ENCODE measurements around the gene RTKN2.
"Not testable (repeated sequence)": the region's sequence is repeated elsewhere in the genome, so short reads cannot be mapped to it uniquely, and the experiment has no call there.

The RTKN2 gene

DNA sequence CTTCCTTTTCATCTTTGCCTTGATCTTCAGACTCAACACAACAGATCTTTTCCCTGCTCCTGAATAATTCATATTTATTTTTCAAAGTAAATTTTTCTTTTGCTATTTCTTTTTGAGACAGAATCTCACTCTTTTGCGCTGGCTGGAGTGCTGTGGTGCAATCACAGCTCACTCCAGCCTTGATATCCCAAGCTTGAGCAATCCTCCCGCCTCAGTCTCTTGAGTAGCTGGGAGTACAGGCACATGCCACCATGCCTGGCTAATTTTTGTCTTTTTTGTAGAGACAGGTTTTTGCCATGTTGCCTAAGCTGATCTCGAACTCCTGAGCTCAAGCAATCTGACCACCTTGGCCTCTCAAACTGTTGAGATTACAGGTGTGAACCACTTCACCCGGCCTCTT lies 9.2 kb downstream of the RTKN2 start:
- no peak for DNase-seq

DNA sequence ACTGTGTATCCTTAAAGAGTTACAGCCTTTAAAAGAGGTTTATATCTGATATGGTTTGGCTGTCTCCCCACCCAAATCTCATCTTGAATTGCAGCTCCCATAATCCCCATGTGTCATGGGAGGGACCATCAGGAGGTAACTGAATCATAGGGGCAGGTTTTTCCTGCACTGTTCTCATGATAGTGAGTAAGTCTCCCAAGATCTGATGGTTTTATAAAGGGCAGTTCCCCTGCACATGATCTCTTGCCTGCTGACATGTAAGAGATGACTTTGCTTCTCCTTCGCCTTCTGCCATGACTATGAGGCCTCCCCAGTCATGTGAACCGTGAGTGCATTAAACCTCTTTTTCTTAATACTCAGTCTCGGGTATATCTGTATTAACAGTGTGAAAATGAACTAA lies 9.7 kb downstream of the RTKN2 start:
- DNase-seq: no peak

DNA sequence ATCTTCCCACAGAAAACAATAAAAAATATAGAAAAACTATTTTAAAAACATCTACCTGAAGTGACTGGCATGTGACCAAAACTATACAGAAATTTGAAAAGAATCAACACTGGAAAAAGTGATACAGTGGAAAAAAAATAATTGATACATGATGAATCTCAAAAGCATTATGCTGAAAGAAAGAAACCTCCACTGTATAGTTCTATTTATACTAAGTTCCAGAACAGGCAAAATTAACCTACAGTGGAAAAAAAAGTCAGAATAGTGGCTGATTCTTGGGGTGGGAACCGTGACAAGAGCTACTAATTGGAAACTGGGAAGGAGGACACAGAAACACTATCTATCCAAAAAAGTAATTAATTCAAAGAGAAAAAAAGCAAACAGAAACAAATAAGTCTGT lies 14.9 kb downstream of the RTKN2 start:
- no peak for DNase-seq

DNA sequence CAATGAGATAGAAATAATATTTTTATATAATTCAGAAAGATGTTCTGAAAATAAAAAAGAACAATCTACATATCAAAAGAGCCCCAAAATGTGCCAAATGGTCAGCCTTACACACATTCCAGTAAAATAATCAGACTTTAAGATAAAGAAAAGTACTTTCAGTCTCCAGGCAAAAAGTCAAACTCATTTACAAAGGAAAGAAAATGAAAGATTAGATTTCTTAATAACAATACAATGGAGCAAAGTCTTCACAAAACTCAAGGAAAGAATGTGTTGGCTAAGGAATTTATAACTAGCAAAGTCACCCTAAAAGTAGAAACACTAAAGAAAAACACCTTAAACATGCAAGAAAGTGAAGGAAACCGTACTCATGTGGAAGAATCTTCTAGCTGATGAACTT lies 16.6 kb downstream of the RTKN2 start:
- no peak for DNase-seq

- no peak for DNase-seq
Measured at GRCh38 chr10:62250594-62251198, 17.9 kb downstream of the RTKN2 start.

- DNase-seq: no peak
Measured at GRCh38 chr10:62249957-62250356, 18.7 kb downstream of the RTKN2 start.

- DNase-seq: no peak
Measured at GRCh38 chr10:62248465-62248864, 20.2 kb downstream of the RTKN2 start.

GRCh38 chr10:62244785-62245467 lies 23.7 kb downstream of the RTKN2 start:
- peak; percentile 11 to 20 for DNase-seq

DNA sequence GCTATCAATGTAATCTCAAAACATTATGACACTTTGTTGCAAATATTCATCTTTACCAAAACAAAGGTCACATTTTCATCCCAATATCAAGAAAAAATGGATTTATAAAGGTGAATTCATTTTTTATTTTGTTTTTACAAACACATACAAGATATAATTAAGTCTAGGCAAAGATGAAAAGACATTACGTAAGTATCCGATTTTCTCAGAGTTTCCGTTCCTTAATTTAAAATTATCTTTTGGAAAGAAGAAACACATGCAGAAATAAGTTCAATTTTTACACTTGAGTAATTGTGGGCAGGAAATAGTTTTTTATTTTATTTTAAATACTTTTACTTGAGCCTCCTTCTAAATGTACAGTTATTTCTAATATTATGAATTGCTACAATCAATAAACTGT lies 24.6 kb downstream of the RTKN2 start:
- no peak for DNase-seq

GRCh38 chr10:62243647-62243997 lies 25.0 kb downstream of the RTKN2 start:
- no peak for DNase-seq

DNA sequence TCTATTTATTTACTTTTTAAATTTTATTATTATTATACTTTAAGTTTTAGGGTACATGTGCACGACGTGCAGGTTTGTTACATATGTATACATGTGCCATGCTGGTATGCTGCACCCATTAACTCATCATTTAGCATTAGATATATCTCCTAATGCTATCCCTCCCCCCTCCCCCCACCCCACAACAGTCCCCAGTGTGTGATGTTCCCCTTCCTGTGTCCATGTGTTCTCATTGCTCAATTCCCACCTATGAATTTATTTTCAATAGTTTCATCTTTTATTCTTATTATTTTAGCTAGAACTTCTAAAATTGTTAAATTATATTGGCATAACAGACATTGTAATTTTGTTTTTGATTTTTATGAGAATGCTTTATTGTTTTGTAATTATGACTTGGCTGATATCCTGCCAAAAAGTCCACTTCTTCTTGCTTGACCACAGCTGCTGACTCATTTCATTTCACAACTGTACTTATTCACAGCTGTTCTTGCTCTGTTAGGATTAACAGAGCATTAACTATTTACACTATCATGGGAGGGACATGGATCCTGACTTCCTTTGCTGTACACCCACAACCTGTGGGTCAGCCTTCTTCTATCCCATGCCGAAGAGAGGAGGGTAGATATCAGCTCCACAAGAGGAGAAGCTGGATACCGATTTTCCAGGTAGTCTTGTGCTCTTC lies 25.5 kb downstream of the RTKN2 start:
- not testable (repeated sequence) for DNase-seq

DNA sequence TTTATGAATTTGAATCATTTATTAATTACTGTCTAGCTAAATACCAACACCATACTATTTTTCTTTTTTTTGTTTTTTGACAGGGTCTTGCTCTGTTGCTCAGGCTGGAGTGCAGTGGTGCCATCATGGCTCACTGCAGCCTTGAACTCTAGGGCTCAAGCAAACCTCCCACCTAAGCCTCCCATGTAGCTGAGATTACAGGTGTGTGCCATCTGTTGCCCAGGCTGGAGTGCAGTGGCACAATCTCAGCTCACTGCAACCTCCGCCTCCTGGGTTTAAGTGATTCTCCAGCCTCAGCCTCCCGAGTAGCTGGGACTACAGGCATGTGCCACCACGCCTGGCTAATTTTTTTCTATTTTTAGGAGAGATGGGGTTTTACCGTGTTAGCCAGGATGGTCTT lies 27.1 kb downstream of the RTKN2 start:
- not testable (repeated sequence) for DNase-seq

GRCh38 chr10:62239994-62240393 lies 28.6 kb downstream of the RTKN2 start:
- DNase-seq: no peak

- no peak for DNase-seq
Measured at GRCh38 chr10:62238880-62239279, 29.8 kb downstream of the RTKN2 start.

GRCh38 chr10:62237966-62238365 lies 30.7 kb downstream of the RTKN2 start:
- no peak for DNase-seq

DNA sequence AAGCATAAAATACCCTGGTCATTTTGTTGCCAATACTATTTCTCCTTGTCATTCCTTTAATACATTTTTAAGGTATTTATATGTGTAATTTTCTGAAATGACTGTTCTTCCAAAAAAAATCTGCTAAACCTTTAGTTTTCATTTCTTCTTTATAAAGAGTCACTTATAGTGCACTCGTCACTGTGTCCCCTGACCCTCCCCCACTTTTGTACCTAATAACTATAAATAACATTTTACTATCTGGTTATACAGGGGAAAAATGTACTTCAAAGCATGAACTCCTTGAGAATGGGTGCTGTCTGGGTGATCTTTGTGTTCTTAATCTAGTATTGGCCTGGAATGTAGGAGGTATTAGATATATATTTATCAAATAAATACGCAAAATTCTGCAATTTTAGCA lies 31.1 kb downstream of the RTKN2 start:
- no peak for DNase-seq

DNA sequence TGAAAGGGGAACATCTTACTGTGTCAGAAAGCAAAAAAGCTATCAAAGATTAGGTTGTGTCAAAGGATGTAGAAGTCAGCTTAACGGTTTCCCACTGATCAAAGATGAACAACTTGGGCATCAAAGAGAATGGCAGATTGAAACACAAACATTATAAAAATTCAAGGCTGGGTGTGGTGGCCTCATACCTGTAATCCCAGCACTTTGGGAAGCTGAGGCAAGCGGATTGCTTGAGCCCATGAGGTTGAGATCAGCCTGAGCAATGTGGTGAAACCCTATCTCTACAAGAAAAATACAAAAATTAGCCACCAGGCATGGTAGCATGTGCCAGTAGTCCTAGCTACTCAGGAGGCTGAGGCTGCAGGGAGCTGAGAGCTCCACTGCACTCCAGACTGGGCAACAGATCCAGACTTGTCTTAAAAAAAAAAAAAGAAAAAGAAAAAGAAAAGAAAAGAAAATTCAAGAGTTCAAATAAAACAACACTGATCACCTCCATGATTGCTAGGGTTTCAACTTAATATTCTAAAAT lies 34.5 kb downstream of the RTKN2 start:
- DNase-seq: no peak

- no peak for DNase-seq
Measured at GRCh38 chr10:62233356-62234076, 35.1 kb downstream of the RTKN2 start.

GRCh38 chr10:62231805-62232204 lies 36.8 kb downstream of the RTKN2 start:
- no peak for DNase-seq

GRCh38 chr10:62231371-62231770 lies 37.3 kb downstream of the RTKN2 start:
- DNase-seq: no peak

GRCh38 chr10:62230344-62231121 lies 38.1 kb downstream of the RTKN2 start:
- DNase-seq: no peak

GRCh38 chr10:62225362-62225761 lies 43.3 kb downstream of the RTKN2 start:
- DNase-seq: no peak

GRCh38 chr10:62224606-62225005 lies 44.0 kb downstream of the RTKN2 start:
- DNase-seq: no peak

Data from SHP77 (cell line).